Body of pancreas (tissue), 4 donors: ENCODE data around the gene PCK2.

ENCODE experiments used
- CTCF ChIP-seq, 7 experiments: fragments of 450-650 bp in 4 of 7; fragments of 200-600 bp in 3 of 7; sonication (generic) in 3 of 7; IDR thresholded peaks; one replicate each; pipeline ENCODE4 v1.5.1; 2016 to 2019; ENCODE audit warnings: antibody characterized with exemption in 7 of 7
- POLR2A ChIP-seq, 3 donors: fragments of 450-650 bp; IDR thresholded peaks; one replicate each; pipeline ENCODE4 v1.6.1; 2016; ENCODE audit warnings: antibody characterized with exemption in 3 of 3, mild to moderate bottlenecking in 2 of 3

DNA sequence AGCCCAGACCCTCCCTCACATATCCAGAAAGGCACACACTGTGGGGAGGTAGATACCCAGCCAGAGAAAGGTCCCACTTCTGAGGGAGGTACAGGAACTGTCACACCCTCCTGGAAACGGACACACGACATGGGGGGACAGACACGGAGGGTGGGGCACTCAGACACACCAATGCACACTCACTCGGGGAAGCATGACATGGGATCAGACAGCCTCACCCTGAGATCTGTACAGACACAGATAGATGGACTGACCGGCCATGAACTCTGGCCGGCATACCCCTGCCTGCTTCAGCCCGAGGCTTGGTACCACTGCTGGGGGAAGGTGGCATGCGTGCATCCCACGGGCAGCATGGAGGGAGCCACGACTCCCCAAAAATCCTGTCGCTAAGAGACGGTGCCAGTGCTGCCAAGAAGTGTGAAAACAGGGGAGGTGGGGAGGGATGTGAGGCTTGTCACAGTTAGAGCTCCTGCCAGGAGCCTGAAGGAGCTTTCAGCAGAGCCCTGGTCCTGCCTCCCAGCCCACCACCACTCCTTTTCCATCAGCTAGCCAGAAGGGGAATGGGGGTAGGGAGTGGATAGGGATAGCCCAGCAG, 22.2 kb upstream of the PCK2 start:
- TF ChIP-seq CTCF (IDR thresholded peaks at IDR 0.05) (no peak), POLR2A (IDR thresholded peaks at IDR 0.05) (no peak)
